ENCODE measurements around the gene CORO7.

CORO7 gene

DNA sequence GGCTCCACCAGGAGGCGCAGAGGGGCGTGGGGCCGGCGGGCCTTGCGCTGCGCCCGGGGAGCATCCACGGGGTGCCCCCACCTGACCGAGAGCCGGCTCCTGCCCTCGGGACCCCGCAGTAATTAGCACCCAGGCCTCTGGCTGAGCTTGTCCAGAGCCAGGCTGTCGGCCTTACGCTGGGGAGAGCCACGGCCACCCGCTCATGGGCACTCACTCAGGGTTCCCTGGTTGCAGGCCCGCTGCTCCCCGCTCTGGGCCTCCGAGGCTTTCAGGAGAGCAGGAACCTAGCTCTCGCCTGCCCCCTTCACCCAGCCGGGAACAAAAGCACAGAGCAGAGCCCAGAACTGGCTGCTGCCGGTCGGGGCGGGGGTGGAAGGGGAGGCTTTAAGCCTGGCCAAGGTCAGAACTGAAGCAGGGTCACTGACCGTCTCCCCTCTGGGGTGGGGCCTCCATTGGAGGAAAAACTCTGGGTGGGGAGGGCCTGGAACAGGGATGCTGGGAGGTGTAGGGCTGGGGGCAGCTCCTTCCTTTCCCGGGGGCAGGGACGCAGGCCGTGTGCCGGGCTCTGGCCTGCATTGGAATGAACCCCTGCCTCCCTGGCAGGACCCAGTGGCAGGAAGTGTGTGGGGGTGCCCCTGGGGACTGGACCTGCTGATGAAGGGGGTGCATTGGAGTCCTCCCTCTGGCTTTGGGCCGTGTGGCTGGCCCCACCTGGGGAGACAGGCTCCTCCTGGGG, 88.2 kb downstream of the CORO7 start:
- Histone ChIP-seq H3K14ac (ENCODE audit: low read length) (peak overlapping the region; percentile 99), H2BK120ac (ENCODE audit: low read depth, low read length) (peak overlapping the region; percentile 96), H3K79me1 (ENCODE audit: low read depth, low read length) (peaks cover 26% of the 10 kb centered on the region), H4K8ac (ENCODE audit: low read depth, low read length) (peak overlapping the region; percentile 92), H3K4me2 (ENCODE audit: insufficient read depth, low read length, poor library complexity, severe bottlenecking) (peak overlapping the region; percentile 80), H2AFZ (ENCODE audit: low read length) (peak overlapping the region; percentile 78), H2BK5ac (ENCODE audit: low read length) (peak overlapping the region; percentile 70), H2BK15ac (ENCODE audit: low read length) (peak overlapping the region; percentile 95), H3K27me3 (ENCODE audit: control insufficient read depth in 3 of 3, insufficient read depth in 3 of 3, low read depth in 1 of 3, low read length in 3 of 3) (no peaks in the 10 kb centered on the region), H3K27ac (replicated peaks; ENCODE audit: low read length) (peak overlapping the region; percentile 49), H3K36me3 (replicated peaks in 1 of 2; ENCODE audit: control insufficient read depth in 2 of 2, insufficient read depth in 2 of 2, low read length in 2 of 2) (peaks cover 2 to 15% of the 10 kb centered on the region in 2 donors), H3K4me3 (ENCODE audit: low read length in 2 of 2) (peak overlapping the region; percentile 52 to 79), H3K4me1 (ENCODE audit: control insufficient read depth in 2 of 2, insufficient read depth in 1 of 2, low read depth in 1 of 2, low read length in 2 of 2) (peaks cover 13 to 31% of the 10 kb centered on the region in 2 donors), H3K9ac (ENCODE audit: low read depth, low read length, poor library complexity) (peak overlapping the region; percentile 88), H2AK5ac (ENCODE audit: low read depth, low read length) (peak overlapping the region; percentile 10), H3K18ac (ENCODE audit: low read length) (peak overlapping the region; percentile 99), H3K9me3 (replicated peaks in 1 of 2; ENCODE audit: control insufficient read depth in 2 of 2, insufficient read depth in 1 of 2, low read depth in 1 of 2, low read length in 2 of 2) (no peaks in the 10 kb centered on the region), H2BK12ac (ENCODE audit: low read length) (peak overlapping the region; percentile 94), H3K23ac (ENCODE audit: low read depth, low read length, poor library complexity) (peak overlapping the region; percentile 86), H4K91ac (ENCODE audit: low read depth, low read length, poor library complexity) (no peak overlapping the region), H3K4ac (ENCODE audit: low read length) (no peak overlapping the region)
- no CpG with 5 or more reads among the region's 30 CpGs for WGBS, 2 donors (ENCODE audit: extremely low coverage in 2 of 2, insufficient read length in 2 of 2, insufficient replicate concordance in 1 of 2)
- DNase-seq (ENCODE audit: low spot score), result peak; percentile 75

DNA sequence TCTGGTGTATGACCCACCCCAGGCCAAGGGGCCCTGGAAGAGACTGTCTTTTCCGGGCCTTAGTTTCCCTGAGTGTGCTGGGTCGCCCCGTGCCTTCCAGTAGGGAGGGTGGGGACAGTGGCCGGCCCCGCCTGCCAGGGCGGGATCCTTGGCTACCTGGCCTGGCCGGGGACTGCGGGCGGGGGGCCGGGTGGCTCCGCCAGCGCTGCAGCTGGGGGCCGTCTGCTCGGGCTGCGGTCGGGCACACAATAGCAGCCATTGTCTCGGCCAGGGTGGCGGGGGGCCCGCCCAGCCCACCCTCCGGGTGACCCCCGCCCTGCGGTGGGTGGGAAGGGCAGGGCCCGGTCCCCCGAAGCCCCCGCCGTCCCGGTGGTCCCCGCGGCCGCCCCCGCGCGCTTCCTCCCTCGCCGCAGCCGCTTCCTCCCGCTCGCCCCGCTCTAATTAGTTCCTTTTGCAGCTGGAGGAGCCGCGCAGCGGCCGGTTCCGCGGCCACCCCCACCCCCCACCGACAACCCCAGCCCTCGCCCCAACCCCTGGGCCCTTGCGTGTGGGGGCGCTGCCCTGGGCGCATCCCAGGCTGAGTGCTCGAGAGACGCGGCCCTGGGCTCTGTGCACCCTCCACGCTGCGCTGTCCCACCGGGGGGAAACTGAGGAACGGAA, 88.9 kb downstream of the CORO7 start:
- peak overlapping the region; percentile 49 for H3K27ac ChIP-seq (replicated peaks; ENCODE audit: low read length)
- H3K4me1 ChIP-seq (ENCODE audit: control insufficient read depth in 2 of 2, insufficient read depth in 1 of 2, low read depth in 1 of 2, low read length in 2 of 2), result peaks cover 13 to 31% of the 10 kb centered on the region in 2 donors
- DNase-seq (ENCODE audit: low spot score), result no peak

DNA sequence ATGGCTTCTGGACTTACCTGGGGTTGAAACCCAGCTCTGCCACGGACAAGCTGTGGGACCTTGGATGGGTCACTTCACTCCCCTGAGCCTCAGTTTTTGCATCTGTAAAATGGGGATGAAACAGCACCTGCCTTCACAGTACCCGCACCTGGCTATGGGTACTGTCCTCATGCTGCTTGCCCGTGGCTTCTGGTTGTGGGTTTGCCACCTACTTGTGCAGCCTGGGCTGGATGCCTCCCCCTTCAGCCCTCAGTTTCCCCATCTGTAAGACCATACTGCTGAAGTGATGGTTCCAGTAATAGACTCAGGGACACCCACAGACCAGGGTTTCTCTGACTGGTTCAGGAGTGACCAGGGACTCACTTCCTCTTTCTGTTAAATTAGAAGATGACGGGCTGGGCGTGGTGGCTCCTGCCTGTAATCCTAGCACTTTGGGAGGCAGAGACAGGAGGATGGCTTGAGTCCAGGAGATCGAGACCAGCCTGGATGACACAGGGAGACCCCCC, 91.1 kb downstream of the CORO7 start:
- peak overlapping the region; percentile 31 for H3K14ac ChIP-seq (ENCODE audit: low read length)
- no peak overlapping the region for H4K8ac ChIP-seq (ENCODE audit: low read depth, low read length)
- no peak for DNase-seq (ENCODE audit: low spot score)
- no peak overlapping the region for H3K18ac ChIP-seq (ENCODE audit: low read length)
- H2AFZ ChIP-seq (ENCODE audit: low read length), result no peak overlapping the region
- H3K9me3 ChIP-seq (replicated peaks in 1 of 2; ENCODE audit: control insufficient read depth in 2 of 2, insufficient read depth in 1 of 2, low read depth in 1 of 2, low read length in 2 of 2), result no peaks in the 10 kb centered on the region
- no peak overlapping the region for H3K27ac ChIP-seq (replicated peaks; ENCODE audit: low read length)
- H2BK12ac ChIP-seq (ENCODE audit: low read length), result no peak overlapping the region
- H2BK15ac ChIP-seq (ENCODE audit: low read length), result no peak overlapping the region
- H2AK5ac ChIP-seq (ENCODE audit: low read depth, low read length), result peak overlapping the region; percentile 81
- H4K91ac ChIP-seq (ENCODE audit: low read depth, low read length, poor library complexity), result no peak overlapping the region
- H3K9ac ChIP-seq (ENCODE audit: low read depth, low read length, poor library complexity), result no peak overlapping the region
- no CpG with 5 or more reads among the region's 6 CpGs for WGBS, 2 donors (ENCODE audit: extremely low coverage in 2 of 2, insufficient read length in 2 of 2, insufficient replicate concordance in 1 of 2)
- no peak overlapping the region for H3K23ac ChIP-seq (ENCODE audit: low read depth, low read length, poor library complexity)
- no peaks in the 10 kb centered on the region for H3K36me3 ChIP-seq (replicated peaks in 1 of 2; ENCODE audit: control insufficient read depth in 2 of 2, insufficient read depth in 2 of 2, low read length in 2 of 2)
- peaks cover 14 to 36% of the 10 kb centered on the region in 2 donors for H3K4me1 ChIP-seq (ENCODE audit: control insufficient read depth in 2 of 2, insufficient read depth in 1 of 2, low read depth in 1 of 2, low read length in 2 of 2)
- peak overlapping the region; percentile 62 for H2BK5ac ChIP-seq (ENCODE audit: low read length)
- no peak overlapping the region for H2BK120ac ChIP-seq (ENCODE audit: low read depth, low read length)
- H3K4me2 ChIP-seq (ENCODE audit: insufficient read depth, low read length, poor library complexity, severe bottlenecking), result no peak overlapping the region
- no peak overlapping the region for H3K4me3 ChIP-seq (ENCODE audit: low read length in 2 of 2)
- H3K79me1 ChIP-seq (ENCODE audit: low read depth, low read length), result peaks cover 33% of the 10 kb centered on the region
- no peaks in the 10 kb centered on the region for H3K27me3 ChIP-seq (ENCODE audit: control insufficient read depth in 3 of 3, insufficient read depth in 3 of 3, low read depth in 1 of 3, low read length in 3 of 3)
- no peak overlapping the region for H3K4ac ChIP-seq (ENCODE audit: low read length)

More for the DNA sequence above, 88.9 kb downstream of the CORO7 start:
- Histone ChIP-seq H2AK5ac (ENCODE audit: low read depth, low read length) (peak overlapping the region; percentile 10), H4K8ac (ENCODE audit: low read depth, low read length) (peak overlapping the region; percentile 92), H3K4me3 (ENCODE audit: low read length in 2 of 2) (peak overlapping the region; percentile 52 to 79), H2BK5ac (ENCODE audit: low read length) (peak overlapping the region; percentile 53), H3K14ac (ENCODE audit: low read length) (peak overlapping the region; percentile 99), H2BK15ac (ENCODE audit: low read length) (peak overlapping the region; percentile 89), H2BK120ac (ENCODE audit: low read depth, low read length) (peak overlapping the region; percentile 96), H3K36me3 (replicated peaks in 1 of 2; ENCODE audit: control insufficient read depth in 2 of 2, insufficient read depth in 2 of 2, low read length in 2 of 2) (peaks cover 2 to 8% of the 10 kb centered on the region in 2 donors), H3K9me3 (replicated peaks in 1 of 2; ENCODE audit: control insufficient read depth in 2 of 2, insufficient read depth in 1 of 2, low read depth in 1 of 2, low read length in 2 of 2) (no peaks in the 10 kb centered on the region), H3K9ac (ENCODE audit: low read depth, low read length, poor library complexity) (peak overlapping the region; percentile 88), H2BK12ac (ENCODE audit: low read length) (peak overlapping the region; percentile 94), H3K23ac (ENCODE audit: low read depth, low read length, poor library complexity) (peak overlapping the region; percentile 55), H3K4me2 (ENCODE audit: insufficient read depth, low read length, poor library complexity, severe bottlenecking) (peak overlapping the region; percentile 80), H3K18ac (ENCODE audit: low read length) (peak overlapping the region; percentile 99), H3K4ac (ENCODE audit: low read length) (no peak overlapping the region), H4K91ac (ENCODE audit: low read depth, low read length, poor library complexity) (no peak overlapping the region), H3K79me1 (ENCODE audit: low read depth, low read length) (peaks cover 28% of the 10 kb centered on the region), H2AFZ (ENCODE audit: low read length) (peak overlapping the region; percentile 78), H3K27me3 (ENCODE audit: control insufficient read depth in 3 of 3, insufficient read depth in 3 of 3, low read depth in 1 of 3, low read length in 3 of 3) (no peaks in the 10 kb centered on the region)
- no CpG with 5 or more reads among the region's 57 CpGs for whole genome bisulfite sequencing, 2 donors (ENCODE audit: extremely low coverage in 2 of 2, insufficient read length in 2 of 2, insufficient replicate concordance in 1 of 2)
